ENCODE data around the gene NECTIN2. TPM values are rescaled to one million over a fixed set of nuclear protein-coding genes. Genes with fewer than 3 reads are reported as not detected.
"Not testable (repeated sequence)": the region's sequence is repeated elsewhere in the genome, so short reads cannot be mapped to it uniquely, and the experiment has no call there.

The NECTIN2 gene
- total RNA-seq, 2 experiments from 2014 or later = 0.43 to 0.60 TPM

DNA sequence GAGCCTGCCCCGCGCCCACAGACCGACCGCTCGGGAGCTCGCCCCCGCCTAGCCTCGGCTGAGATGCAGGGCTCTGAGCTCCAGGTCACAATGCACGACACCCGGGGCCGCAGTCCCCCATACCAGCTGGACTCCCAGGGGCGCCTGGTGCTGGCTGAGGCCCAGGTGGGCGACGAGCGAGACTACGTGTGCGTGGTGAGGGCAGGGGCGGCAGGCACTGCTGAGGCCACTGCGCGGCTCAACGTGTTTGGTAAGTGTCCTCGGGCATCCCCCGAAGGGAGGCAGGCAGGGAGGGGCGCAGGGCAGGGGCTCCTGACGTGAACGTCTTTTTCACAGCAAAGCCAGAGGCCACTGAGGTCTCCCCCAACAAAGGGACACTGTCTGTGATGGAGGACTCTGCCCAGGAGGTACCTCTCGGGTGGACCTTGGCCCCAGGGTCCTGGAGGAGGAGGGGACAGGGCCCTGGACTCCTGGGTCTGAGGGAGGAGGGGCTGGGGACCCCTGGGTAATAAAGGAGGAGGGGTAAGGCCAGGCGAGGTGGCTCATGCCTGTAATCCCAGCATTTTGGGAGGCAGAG lies 33.9 kb upstream of the NECTIN2 start:
- H3K4me3 Mint-ChIP-seq = no peak overlapping the region
- H3K27me3 Mint-ChIP-seq = peaks cover 43% of the 10 kb centered on the region
- no peaks in the 10 kb centered on the region for H3K9me3 Mint-ChIP-seq
- DNase-seq = no peak
- H3K36me3 Mint-ChIP-seq = no peaks in the 10 kb centered on the region
- peaks cover 4% of the 10 kb centered on the region for H3K4me1 Mint-ChIP-seq
- no peak overlapping the region for H3K27ac Mint-ChIP-seq

DNA sequence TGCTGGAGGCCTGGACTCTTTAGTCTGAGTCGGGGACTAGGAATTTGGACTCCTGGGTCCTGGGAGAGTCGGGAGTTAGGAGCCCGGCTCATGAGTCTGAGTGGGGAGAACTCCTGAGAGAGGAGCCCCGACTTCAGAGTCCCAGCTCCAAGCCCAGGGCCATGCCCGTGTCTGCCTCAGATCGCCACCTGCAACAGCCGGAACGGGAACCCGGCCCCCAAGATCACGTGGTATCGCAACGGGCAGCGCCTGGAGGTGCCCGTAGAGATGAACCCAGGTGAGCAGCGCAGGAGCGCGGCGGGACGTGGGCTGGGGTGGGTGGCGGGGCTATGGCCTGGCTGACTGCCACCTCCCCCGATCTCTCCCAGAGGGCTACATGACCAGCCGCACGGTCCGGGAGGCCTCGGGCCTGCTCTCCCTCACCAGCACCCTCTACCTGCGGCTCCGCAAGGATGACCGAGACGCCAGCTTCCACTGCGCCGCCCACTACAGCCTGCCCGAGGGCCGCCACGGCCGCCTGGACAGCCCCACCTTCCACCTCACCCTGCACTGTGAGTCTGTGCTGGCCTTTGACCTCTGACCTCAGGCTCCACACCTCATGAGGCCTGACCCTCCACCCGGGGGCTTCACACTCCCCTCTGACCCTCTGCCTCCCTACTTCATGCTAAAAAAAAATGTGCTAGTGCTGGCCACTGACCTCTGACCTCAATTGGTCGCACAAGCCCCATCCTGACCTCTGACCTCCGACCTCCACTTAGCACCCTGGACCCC lies 32.8 kb upstream of the NECTIN2 start:
- H3K4me3 Mint-ChIP-seq = no peak overlapping the region
- no peaks in the 10 kb centered on the region for H3K36me3 Mint-ChIP-seq
- no peak overlapping the region for H3K27ac Mint-ChIP-seq
- peaks cover 4% of the 10 kb centered on the region for H3K4me1 Mint-ChIP-seq
- DNase-seq = no peak
- peaks cover 34% of the 10 kb centered on the region for H3K27me3 Mint-ChIP-seq
- no peaks in the 10 kb centered on the region for H3K9me3 Mint-ChIP-seq

DNA sequence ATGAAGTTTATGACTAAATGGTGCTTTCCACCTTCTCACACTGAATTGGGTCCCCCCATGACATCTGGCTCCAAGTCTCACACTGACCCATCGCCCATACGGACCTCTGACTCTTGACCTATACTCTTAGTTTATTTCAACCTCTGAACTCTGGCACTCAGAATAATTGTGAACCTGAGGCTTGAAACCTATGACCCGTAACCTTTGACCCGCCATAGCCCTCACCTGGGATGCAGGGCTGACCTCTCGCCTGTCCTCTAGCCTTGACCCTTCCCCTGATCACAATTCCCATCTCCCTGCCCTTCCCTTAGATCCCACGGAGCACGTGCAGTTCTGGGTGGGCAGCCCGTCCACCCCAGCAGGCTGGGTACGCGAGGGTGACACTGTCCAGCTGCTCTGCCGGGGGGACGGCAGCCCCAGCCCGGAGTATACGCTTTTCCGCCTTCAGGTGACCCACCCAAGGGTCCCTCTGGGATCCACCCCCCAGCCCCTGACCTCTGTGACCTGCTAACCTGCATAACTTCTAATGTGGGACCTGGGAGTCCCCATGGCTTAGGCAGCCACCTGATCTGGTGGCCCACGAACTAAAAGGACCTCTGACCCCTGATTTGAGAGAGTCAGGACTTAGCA lies 32.1 kb upstream of the NECTIN2 start:
- Mint-ChIP-seq H3K4me3 (no peak overlapping the region), H3K4me1 (peaks cover 4% of the 10 kb centered on the region), H3K9me3 (no peaks in the 10 kb centered on the region), H3K36me3 (no peaks in the 10 kb centered on the region), H3K27ac (no peak overlapping the region), H3K27me3 (peaks cover 29% of the 10 kb centered on the region)
- no peak for DNase-seq

DNA sequence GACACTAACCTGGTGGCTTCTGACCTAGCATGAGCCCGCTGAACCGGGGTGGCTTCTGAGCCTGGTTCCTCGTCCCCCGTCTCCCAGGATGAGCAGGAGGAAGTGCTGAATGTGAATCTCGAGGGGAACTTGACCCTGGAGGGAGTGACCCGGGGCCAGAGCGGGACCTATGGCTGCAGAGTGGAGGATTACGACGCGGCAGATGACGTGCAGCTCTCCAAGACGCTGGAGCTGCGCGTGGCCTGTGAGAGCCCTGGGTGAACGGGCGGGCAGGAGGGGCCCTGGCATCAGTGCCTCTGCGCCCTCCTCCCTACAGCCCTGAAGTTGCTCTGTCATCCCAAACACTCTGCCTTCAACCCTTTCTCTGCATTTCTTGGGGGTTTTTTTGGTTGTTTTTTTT lies 31.6 kb upstream of the NECTIN2 start:
- Mint-ChIP-seq H3K4me3 (no peak overlapping the region), H3K4me1 (no peaks in the 10 kb centered on the region), H3K9me3 (no peaks in the 10 kb centered on the region), H3K27ac (no peak overlapping the region), H3K36me3 (no peaks in the 10 kb centered on the region), H3K27me3 (peaks cover 24% of the 10 kb centered on the region)
- DNase-seq = no peak

DNA sequence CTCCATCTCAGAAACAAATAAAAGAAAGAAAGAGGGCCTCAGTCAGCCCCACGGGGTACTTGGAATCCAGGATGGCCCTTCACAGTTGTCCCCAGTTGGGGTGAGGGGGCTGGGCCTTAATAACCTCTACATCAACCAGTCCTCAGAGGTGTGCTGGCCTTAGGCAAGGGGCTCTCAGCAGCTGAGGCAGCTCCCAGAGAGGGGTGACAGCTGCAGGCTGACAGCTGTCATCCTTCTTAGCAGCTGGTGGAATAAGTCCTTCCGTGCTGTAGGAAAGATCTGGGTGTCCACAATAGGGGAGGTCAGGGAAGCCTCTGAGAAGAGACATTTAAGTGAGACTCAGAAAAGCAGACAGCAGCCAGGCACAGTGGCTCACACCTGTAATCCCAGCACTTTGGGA lies 29.8 kb upstream of the NECTIN2 start:
- H3K4me3 Mint-ChIP-seq = no peak overlapping the region
- no peaks in the 10 kb centered on the region for H3K36me3 Mint-ChIP-seq
- no peak overlapping the region for H3K27ac Mint-ChIP-seq
- no peak for DNase-seq
- H3K27me3 Mint-ChIP-seq = peaks cover 11% of the 10 kb centered on the region
- no peaks in the 10 kb centered on the region for H3K4me1 Mint-ChIP-seq
- H3K9me3 Mint-ChIP-seq = no peaks in the 10 kb centered on the region

DNA sequence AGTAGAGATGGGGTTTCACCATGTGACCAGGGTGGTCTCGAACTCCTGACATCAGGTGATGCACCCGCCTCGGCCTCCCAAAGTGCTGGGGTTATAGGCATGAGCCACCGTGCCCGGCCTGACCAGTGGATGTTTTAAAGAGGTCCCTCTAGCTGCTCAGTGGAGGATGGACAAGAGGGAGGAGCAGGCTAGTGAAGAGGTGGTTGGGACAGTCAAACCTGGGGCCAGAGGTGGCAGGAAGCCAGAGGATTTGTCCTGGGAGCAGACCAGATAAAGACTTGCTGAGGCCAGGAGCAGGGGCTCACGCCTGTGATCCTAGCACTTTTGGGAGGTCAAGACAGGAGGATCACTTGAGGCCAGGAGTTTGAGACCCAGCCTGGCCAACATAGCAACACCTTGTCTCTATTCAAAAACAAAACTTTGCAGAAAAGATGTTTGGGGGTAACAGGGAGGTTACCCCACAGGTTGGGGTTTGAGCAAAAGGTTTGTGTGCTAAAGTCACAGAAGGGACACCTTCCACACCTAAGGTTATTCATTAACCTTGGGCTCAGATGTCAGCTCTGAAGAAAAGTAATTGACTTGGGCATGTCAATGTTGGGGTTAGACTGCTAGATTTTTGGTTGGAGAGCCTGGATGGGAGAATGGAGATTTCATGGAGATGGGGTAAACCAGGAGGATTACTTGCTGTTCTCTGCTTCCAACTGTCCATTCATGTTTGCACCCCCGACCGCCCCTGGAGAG lies 28.2 kb upstream of the NECTIN2 start:
- H3K9me3 Mint-ChIP-seq = no peaks in the 10 kb centered on the region
- no peaks in the 10 kb centered on the region for H3K4me1 Mint-ChIP-seq
- H3K36me3 Mint-ChIP-seq = no peaks in the 10 kb centered on the region
- no peak overlapping the region for H3K27ac Mint-ChIP-seq
- no peak for DNase-seq
- no peak overlapping the region for H3K4me3 Mint-ChIP-seq
- H3K27me3 Mint-ChIP-seq = peaks cover 4% of the 10 kb centered on the region

DNA sequence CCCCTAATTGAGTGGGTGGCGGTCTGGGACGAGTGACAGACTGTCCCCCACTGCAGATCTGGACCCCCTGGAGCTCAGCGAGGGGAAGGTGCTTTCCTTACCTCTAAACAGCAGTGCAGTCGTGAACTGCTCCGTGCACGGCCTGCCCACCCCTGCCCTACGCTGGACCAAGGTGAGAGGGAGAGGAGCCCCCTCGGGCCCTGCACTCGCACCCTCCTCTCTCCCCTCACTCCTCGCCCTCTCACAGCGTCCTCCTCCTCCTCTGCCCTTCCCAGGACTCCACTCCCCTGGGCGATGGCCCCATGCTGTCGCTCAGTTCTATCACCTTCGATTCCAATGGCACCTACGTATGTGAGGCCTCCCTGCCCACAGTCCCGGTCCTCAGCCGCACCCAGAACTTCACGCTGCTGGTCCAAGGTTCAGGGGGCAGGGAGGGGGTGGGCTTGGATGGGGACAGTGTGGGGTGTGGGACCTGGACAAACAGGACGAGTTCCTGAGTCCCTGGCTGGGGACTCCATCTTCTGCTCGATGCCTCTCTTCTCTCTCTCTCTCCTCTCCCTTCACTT lies 27.5 kb upstream of the NECTIN2 start:
- H3K4me1 Mint-ChIP-seq = no peaks in the 10 kb centered on the region
- DNase-seq = no peak
- no peaks in the 10 kb centered on the region for H3K36me3 Mint-ChIP-seq
- peaks cover 4% of the 10 kb centered on the region for H3K27me3 Mint-ChIP-seq
- no peak overlapping the region for H3K4me3 Mint-ChIP-seq
- H3K27ac Mint-ChIP-seq = no peak overlapping the region
- no peaks in the 10 kb centered on the region for H3K9me3 Mint-ChIP-seq

DNA sequence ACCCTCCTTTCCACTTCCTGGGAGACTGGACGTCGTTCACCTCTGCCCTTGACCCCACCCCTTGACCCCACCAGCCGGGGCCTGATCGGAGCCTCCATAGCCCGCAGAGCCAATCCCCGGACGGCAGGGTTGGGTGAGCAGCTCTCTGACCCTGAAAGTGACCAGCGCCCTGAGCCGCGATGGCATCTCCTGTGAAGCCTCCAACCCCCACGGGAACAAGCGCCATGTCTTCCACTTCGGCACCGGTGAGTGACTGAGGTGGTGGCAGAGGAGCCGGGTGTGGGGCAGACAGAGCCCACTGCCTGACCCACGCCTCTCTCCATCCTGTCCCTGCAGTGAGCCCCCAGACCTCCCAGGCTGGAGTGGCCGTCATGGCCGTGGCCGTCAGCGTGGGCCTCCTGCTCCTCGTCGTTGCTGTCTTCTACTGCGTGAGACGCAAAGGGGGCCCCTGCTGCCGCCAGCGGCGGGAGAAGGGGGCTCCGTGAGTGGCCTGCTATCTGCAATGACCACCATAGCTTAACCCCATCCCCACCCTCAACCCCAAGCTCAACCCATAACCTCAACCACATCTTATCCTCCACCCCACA lies 26.8 kb upstream of the NECTIN2 start:
- no peaks in the 10 kb centered on the region for H3K36me3 Mint-ChIP-seq
- H3K4me3 Mint-ChIP-seq = no peak overlapping the region
- H3K9me3 Mint-ChIP-seq = no peaks in the 10 kb centered on the region
- no peak for DNase-seq
- no peak overlapping the region for H3K27ac Mint-ChIP-seq
- no peaks in the 10 kb centered on the region for H3K4me1 Mint-ChIP-seq
- no peaks in the 10 kb centered on the region for H3K27me3 Mint-ChIP-seq

DNA sequence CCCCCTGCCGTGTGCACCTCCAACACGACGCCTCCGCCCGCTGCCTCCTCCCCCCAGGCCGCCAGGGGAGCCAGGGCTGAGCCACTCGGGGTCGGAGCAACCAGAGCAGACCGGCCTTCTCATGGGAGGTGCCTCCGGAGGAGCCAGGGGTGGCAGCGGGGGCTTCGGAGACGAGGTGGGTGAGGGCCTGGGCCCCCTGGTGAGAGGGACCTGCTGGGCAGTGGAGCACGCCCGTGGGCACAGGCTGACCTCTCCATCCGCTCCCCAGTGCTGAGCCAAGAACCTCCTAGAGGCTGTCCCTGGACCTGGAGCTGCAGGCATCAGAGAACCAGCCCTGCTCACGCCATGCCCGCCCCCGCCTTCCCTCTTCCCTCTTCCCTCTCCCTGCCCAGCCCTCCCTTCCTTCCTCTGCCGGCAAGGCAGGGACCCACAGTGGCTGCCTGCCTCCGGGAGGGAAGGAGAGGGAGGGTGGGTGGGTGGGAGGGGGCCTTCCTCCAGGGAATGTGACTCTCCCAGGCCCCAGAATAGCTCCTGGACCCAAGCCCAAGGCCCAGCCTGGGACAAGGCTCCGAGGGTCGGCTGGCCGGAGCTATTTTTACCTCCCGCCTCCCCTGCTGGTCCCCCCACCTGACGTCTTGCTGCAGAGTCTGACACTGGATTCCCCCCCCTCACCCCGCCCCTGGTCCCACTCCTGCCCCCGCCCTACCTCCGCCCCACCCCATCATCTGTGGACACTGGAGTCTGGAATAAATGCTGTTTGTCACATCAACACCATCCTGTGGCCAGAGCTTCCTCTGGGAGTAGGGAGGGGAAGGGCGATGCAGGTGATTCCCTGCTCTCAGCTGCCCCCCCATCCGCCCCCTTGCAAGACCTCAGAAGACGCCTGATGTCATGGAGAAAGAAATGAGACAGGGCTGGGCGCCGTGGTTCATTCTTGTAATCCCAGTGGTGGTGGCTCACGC lies 25.2 kb upstream of the NECTIN2 start:
- Mint-ChIP-seq H3K9me3 (no peaks in the 10 kb centered on the region), H3K4me1 (no peaks in the 10 kb centered on the region), H3K27me3 (peaks cover 3% of the 10 kb centered on the region), H3K27ac (no peak overlapping the region), H3K4me3 (no peak overlapping the region), H3K36me3 (no peaks in the 10 kb centered on the region)
- no peak for DNase-seq

DNA sequence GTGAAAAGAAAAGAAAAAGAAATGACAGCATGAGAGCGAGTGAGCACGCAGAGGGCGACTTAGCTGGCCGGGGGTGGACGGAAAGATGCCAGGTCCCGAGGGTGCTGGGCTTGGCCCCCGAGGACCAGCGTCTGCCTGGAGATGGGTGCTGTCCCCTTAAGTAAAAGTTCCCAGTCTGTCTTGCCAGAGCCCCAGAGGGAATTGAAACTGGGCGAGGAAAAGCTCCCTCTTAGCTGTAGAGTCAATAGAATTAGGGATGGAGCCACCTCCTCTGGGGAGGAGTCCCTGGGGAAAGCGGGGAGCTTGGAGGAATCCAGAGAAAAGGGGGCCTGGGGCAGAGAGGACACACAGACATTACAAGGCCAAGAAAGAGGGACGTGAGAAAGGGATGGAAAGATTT lies 23.9 kb upstream of the NECTIN2 start:
- peaks cover 7% of the 10 kb centered on the region for H3K27me3 Mint-ChIP-seq
- no peak overlapping the region for H3K27ac Mint-ChIP-seq
- DNase-seq = no peak
- H3K9me3 Mint-ChIP-seq = no peaks in the 10 kb centered on the region
- no peak overlapping the region for H3K4me3 Mint-ChIP-seq
- H3K4me1 Mint-ChIP-seq = no peaks in the 10 kb centered on the region
- no peaks in the 10 kb centered on the region for H3K36me3 Mint-ChIP-seq

DNA sequence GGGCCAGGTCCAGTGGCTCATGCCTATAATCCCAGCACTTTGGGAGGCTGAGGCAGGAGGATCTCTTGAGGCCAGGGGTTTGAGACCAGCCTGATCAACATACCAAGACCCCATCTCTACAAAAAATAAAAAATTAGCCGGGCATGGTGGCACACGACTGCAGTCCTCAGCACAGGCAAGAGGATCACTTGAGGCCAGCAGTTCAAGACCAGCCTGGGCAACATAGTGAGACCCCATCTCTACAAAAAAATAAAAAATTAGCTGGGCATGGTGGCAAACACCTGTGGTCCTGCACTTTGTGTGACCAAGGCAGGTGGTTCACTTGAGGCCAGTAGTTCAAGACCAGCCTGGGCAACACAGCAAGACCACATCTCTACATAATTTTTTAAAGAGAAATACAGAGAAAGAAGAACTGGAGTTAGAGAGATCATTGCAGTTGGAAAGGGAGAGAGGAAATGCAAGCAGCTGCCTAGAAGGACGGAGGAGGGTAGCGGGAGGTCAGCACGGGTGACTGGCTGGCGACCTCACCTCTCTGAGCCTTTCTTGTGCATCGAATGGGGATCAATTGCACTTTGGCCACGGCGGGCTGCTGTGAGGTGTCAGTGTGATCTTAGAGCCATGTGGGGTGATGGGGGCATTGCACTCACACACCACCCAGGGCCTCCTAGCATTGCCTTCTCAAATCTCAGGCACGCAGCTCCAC lies 23.3 kb upstream of the NECTIN2 start:
- no peak overlapping the region for H3K4me3 Mint-ChIP-seq
- no peak overlapping the region for H3K27ac Mint-ChIP-seq
- no peaks in the 10 kb centered on the region for H3K9me3 Mint-ChIP-seq
- no peaks in the 10 kb centered on the region for H3K4me1 Mint-ChIP-seq
- H3K27me3 Mint-ChIP-seq = peaks cover 10% of the 10 kb centered on the region
- no peak for DNase-seq
- no peaks in the 10 kb centered on the region for H3K36me3 Mint-ChIP-seq

DNA sequence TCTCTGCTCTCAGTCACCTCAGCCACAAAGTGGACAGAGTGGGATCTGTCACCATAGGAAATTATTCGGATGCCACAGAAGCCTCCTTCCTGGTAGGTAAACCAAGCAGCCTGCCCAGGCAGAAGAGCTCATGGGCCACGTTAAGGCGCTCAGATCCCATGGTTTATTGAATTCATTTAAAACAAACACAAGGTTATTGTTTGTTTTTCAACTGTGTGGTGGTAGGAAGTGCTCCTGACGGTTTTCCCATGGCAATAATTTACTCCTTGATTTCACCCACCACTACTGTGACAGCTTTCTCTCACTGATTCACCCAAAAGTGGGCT lies 22.8 kb upstream of the NECTIN2 start:
- H3K27ac Mint-ChIP-seq = no peak overlapping the region
- no peak overlapping the region for H3K4me3 Mint-ChIP-seq
- no peak for DNase-seq
- H3K4me1 Mint-ChIP-seq = no peaks in the 10 kb centered on the region
- H3K9me3 Mint-ChIP-seq = no peaks in the 10 kb centered on the region
- peaks cover 10% of the 10 kb centered on the region for H3K27me3 Mint-ChIP-seq
- H3K36me3 Mint-ChIP-seq = no peaks in the 10 kb centered on the region

DNA sequence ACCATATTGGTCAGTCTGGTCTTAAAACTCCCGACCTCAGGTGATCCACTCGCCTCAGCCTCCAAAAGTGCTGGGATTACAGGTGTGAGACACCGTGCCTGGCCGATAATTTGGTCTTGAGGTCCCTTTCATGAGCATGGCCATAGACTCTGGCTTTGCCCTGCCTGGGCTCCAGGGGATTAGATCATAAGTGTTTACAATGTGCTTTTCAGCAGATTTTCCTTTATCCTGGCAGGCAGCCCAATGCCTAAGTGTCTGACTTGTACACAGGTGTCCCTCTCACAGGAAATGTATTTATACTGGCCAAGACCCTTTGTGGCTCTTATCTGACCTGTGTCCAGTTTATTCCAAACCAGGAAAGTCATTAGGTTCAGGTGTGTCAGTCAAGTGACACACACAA lies 21.3 kb upstream of the NECTIN2 start:
- Mint-ChIP-seq H3K4me3 (no peak overlapping the region), H3K27ac (no peak overlapping the region), H3K4me1 (no peaks in the 10 kb centered on the region), H3K9me3 (no peaks in the 10 kb centered on the region), H3K27me3 (peaks cover 10% of the 10 kb centered on the region), H3K36me3 (no peaks in the 10 kb centered on the region)
- no peak for DNase-seq

DNA sequence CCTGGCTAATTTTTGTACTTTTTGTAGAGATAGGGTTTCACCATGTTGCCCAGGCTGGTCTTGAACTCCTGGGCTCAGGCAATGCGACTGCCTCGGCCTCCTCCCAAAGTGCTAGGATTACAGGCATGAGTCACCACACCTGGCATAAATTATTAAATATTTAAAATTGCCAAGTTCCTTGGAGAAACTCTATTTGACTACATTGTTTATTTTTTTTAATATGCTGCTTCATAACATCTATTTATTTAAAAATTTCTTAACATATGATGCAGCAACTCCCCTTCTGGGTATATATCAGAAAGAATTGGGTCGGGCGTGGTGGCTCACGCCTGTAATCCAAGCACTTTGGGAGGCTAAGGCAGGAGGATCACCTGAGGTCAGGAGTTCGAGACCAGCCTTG lies 13.2 kb upstream of the NECTIN2 start:
- H3K4me1 Mint-ChIP-seq, H3K27ac Mint-ChIP-seq, H3K4me3 Mint-ChIP-seq, H3K27me3 Mint-ChIP-seq, H3K36me3 Mint-ChIP-seq, DNase-seq, H3K9me3 Mint-ChIP-seq: not testable (repeated sequence)

All from activated naive CD8-positive, alpha-beta T cell treated with anti-CD3 and anti-CD28 coated beads for 36 hours (primary cell).